Fibroblast of lung (primary cell): Measurements from ENCODE around the gene NTF4. TPM values are rescaled to one million over a fixed set of nuclear protein-coding genes. Genes with fewer than 3 reads are reported as not detected.

ENCODE experiments used
- DNase-seq, 2 donors: peaks; one replicate each; pipeline versions ENCODE4 v3.0.0 to v3.0.0-alpha.2; 2010; ENCODE audit warnings: low read depth in 2 of 2
- H2AFZ ChIP-seq: 2 replicates; pipeline ENCODE4 v1.5.1; 2012; ENCODE audit warnings: low read length, control low read depth, inconsistent platforms
- H3K27ac ChIP-seq: 2 replicates; pipeline ENCODE4 v1.5.1; 2011; ENCODE audit warnings: low read length, control low read depth; ENCODE audit not compliant: insufficient read depth
- H3K27me3 ChIP-seq: 2 replicates; pipeline ENCODE4 v1.5.1; 2011; ENCODE audit warnings: mild to moderate bottlenecking, low read length; ENCODE audit not compliant: control insufficient read depth, insufficient read depth
- H3K36me3 ChIP-seq: 2 replicates; pipeline ENCODE4 v1.5.1; 2011; ENCODE audit warnings: low read length; ENCODE audit not compliant: control insufficient read depth, insufficient read depth
- H3K4me1 ChIP-seq: 2 replicates; pipeline ENCODE4 v1.5.1; 2011; ENCODE audit warnings: low read length; ENCODE audit not compliant: control insufficient read depth, insufficient read depth; ENCODE audit errors: extremely low read depth
- H3K4me2 ChIP-seq: 2 replicates; pipeline ENCODE4 v1.5.1; 2011; ENCODE audit warnings: low read length, control low read depth; ENCODE audit not compliant: insufficient read depth; ENCODE audit errors: extremely low read depth
- H3K4me3 ChIP-seq, 4 experiments: fragments of 200-600 bp in 1 of 4; sonication (generic) in 1 of 4; replicated peaks in 1 of 4; 2 replicates each; pipeline ENCODE4 v1.5.1; 2011 to 2016; ENCODE audit warnings: low read length in 4 of 4, low read depth in 3 of 4, mild to moderate bottlenecking in 3 of 4, control low read depth in 2 of 4, inconsistent platforms in 1 of 4, mixed read lengths in 1 of 4; ENCODE audit not compliant: insufficient read depth in 1 of 4; ENCODE audit errors: control extremely low read depth in 1 of 4
- H3K79me2 ChIP-seq: 2 replicates; pipeline ENCODE4 v1.5.1; 2012; ENCODE audit warnings: mild to moderate bottlenecking, low read length, inconsistent platforms; ENCODE audit not compliant: control insufficient read depth, insufficient read depth
- H3K9ac ChIP-seq: 2 replicates; pipeline ENCODE4 v1.5.1; 2011; ENCODE audit warnings: mild to moderate bottlenecking, low read length, control low read depth; ENCODE audit not compliant: insufficient read depth
- H3K9me3 ChIP-seq: 2 replicates; pipeline ENCODE4 v1.5.1; 2012; ENCODE audit warnings: low read depth, low read length; ENCODE audit not compliant: control insufficient read depth, insufficient read depth
- H4K20me1 ChIP-seq: 2 replicates; pipeline ENCODE4 v1.5.1; 2011; ENCODE audit warnings: low read length; ENCODE audit not compliant: control insufficient read depth, insufficient read depth; ENCODE audit errors: extremely low read depth
- EZH2 ChIP-seq: IDR thresholded peaks from 2 replicates; pipeline ENCODE4 v1.5.1; 2012; ENCODE audit warnings: low read length, control low read depth, mild to moderate bottlenecking; ENCODE audit errors: missing control alignments
- polyA plus RNA-seq, 2 donors: library from polyadenylated mRNA; depleted of rRNA in 1 of 2; stranded (reverse) in 1 of 2; unstranded in 1 of 2; fragments of >200 nt; gene quantifications; 2 replicates each; pipeline ENCODE4 v1.2.1, GENCODE V29; 2011 to 2012; ENCODE audit warnings: missing spikeins in 1 of 2
- total RNA-seq: library from RNA; depleted of rRNA; stranded (reverse); fragments of >200 nt; gene quantifications from 2 replicates; pipeline ENCODE4 v1.2.1, GENCODE V29; 2014
- TF ChIP-seq, protein P1 (sequence below), 2 donors: IDR thresholded peaks in 1 of 2; conservative IDR thresholded peaks in 1 of 2; 1 replicate in 1 of 2; 2 replicates in 1 of 2; pipeline ENCODE4 v1.5.1; 2011 to 2012; ENCODE audit warnings: low read length in 2 of 2, control low read depth in 1 of 2, inconsistent platforms in 1 of 2, low read depth in 1 of 2, mild to moderate bottlenecking in 1 of 2

Gene NTF4
- total and polyA plus RNA-seq, 2 donors (not counting 1 experiment from before 2014, with no cell fraction given): not detected

DNA sequence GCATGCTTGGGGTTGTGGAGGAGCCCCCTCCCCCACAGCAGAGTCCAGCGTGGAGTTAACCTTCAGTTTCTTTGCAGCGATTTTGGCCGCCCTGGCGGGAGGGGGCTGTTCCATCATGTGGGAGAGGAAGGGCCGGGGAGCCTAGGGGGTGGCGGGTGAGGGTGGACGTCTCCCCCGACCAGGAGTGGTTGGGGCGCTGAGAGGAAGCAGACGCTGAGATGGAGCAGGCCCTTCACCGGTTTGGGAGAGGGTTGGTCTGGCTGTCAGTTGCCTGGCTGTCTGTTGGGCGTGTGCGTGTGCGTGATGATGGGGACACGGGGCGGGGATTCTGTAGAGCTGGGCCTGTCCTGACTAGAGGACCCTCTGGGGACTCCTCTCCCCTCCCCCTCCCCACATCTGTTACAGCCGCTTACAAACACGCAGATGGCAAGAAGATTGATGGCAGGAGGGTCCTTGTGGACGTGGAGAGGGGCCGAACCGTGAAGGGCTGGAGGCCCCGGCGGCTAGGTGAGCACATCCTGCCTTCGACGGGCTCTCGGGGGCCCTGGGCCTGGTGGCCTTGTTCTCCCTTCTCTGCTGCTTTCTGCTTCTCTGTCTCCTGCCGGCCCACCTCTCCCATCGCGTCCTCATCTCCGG is 39.7 kb upstream of the NTF4 start:
- Histone ChIP-seq H4K20me1 (no peaks in the 10 kb centered on the region), H3K79me2 (peaks cover 9% of the 10 kb centered on the region), H3K27me3 (no peaks in the 10 kb centered on the region), H3K4me3 (no peak overlapping the region), H3K4me1 (no peaks in the 10 kb centered on the region), H3K9ac (no peak overlapping the region), H3K36me3 (peaks cover 58% of the 10 kb centered on the region), H2AFZ (no peak overlapping the region), H3K9me3 (no peaks in the 10 kb centered on the region), H3K4me2 (no peak overlapping the region), H3K27ac (no peak overlapping the region)
- TF ChIP-seq, protein P1, sequence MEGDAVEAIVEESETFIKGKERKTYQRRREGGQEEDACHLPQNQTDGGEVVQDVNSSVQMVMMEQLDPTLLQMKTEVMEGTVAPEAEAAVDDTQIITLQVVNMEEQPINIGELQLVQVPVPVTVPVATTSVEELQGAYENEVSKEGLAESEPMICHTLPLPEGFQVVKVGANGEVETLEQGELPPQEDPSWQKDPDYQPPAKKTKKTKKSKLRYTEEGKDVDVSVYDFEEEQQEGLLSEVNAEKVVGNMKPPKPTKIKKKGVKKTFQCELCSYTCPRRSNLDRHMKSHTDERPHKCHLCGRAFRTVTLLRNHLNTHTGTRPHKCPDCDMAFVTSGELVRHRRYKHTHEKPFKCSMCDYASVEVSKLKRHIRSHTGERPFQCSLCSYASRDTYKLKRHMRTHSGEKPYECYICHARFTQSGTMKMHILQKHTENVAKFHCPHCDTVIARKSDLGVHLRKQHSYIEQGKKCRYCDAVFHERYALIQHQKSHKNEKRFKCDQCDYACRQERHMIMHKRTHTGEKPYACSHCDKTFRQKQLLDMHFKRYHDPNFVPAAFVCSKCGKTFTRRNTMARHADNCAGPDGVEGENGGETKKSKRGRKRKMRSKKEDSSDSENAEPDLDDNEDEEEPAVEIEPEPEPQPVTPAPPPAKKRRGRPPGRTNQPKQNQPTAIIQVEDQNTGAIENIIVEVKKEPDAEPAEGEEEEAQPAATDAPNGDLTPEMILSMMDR (conservative IDR thresholded peaks at IDR 0.05 in 1 of 2, IDR thresholded peaks at IDR 0.05 in 1 of 2; ENCODE audit: low read depth in 1 of 2, low read length in 2 of 2): no peak
- no peak for TF ChIP-seq EZH2
- no peak for DNase-seq

DNA sequence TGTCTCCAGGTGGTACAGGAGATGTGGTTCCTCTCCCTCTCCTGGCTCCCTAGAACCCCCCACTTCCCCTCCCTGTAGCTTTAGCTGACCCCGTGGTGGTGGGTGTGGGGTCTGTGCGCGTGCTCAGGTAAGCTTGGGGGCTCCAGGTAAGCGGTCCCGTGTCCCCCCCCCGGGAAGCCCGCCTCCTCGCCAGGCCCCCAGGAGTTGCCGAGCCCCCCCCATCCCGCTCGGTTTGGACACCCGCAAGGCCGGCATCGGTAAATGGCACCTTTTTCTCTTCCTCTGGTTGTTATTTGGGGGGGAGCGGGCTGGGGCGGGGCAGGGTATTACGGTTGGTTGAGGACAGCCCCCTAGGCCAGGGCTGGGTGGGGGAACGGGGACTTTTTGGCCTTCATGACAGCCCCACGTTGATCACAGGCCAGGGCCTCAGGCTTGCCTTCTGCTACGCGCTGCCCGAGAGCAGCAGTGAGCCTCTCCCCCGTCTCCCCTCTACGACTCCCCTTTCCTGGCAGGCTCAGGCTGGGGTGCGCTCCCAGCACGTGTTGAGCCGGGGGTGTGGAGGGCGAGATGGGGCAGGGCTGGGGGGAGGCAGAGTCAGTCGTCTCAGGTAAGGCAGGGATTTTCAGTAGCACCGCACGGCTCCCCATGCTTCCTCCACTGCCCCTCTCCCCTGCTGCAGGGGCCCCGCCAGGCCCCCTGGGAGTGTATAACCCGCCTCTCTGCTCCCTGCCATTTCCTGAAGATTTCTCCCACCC is 38.9 kb upstream of the NTF4 start:
- H3K27ac ChIP-seq: no peak overlapping the region
- no peaks in the 10 kb centered on the region for H4K20me1 ChIP-seq
- TF ChIP-seq EZH2: no peak
- TF ChIP-seq, protein P1 (conservative IDR thresholded peaks at IDR 0.05 in 1 of 2, IDR thresholded peaks at IDR 0.05 in 1 of 2; ENCODE audit: low read depth in 1 of 2, low read length in 2 of 2): no peak
- no peak overlapping the region for H3K4me2 ChIP-seq
- H3K9me3 ChIP-seq: no peaks in the 10 kb centered on the region
- no peak overlapping the region for H3K4me3 ChIP-seq
- H3K27me3 ChIP-seq: no peaks in the 10 kb centered on the region
- H3K4me1 ChIP-seq: no peaks in the 10 kb centered on the region
- peaks cover 11% of the 10 kb centered on the region for H3K79me2 ChIP-seq
- DNase-seq: no peak
- no peak overlapping the region for H2AFZ ChIP-seq
- no peak overlapping the region for H3K9ac ChIP-seq
- H3K36me3 ChIP-seq: peaks cover 56% of the 10 kb centered on the region

DNA sequence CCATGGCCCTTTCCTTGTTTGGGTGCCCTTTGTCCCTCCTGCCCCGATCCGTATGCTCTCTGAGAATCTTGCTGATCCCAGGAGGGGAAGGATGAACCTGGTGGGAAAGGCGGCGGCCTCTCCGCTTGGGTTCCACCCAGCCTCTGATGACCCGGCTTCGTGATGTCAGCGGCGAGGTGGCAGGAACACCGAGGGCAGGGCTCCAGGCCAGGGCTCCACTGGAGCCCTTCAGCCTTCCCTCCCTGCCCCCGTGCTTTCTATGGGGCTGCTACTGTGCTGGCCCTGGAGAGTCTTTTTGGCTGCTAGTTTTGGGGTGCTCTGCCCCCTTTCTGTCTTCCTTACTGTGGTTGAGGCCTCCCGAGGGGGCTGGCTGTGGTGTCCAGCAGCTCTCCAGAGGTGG is 37.7 kb upstream of the NTF4 start:
- Histone ChIP-seq H3K27me3 (no peaks in the 10 kb centered on the region), H3K9me3 (no peaks in the 10 kb centered on the region), H3K9ac (no peak overlapping the region), H3K79me2 (peaks cover 16% of the 10 kb centered on the region), H2AFZ (no peak overlapping the region), H3K4me2 (no peak overlapping the region), H4K20me1 (no peaks in the 10 kb centered on the region), H3K4me3 (no peak overlapping the region), H3K36me3 (peaks cover 51% of the 10 kb centered on the region), H3K27ac (no peak overlapping the region), H3K4me1 (no peaks in the 10 kb centered on the region)
- TF ChIP-seq EZH2: no peak
- TF ChIP-seq, protein P1 (conservative IDR thresholded peaks at IDR 0.05 in 1 of 2, IDR thresholded peaks at IDR 0.05 in 1 of 2; ENCODE audit: low read depth in 1 of 2, low read length in 2 of 2): no peak
- DNase-seq: no peak
